ENCODE results near the gene FLYWCH1.
"Not testable (repeated sequence)": the region's sequence is repeated elsewhere in the genome, so short reads cannot be mapped to it uniquely, and the experiment has no call there.

The FLYWCH1 gene

GRCh38 chr16:2929693-2930092, 18.0 kb downstream of the FLYWCH1 start:
- H3K27ac ChIP-seq: no peak overlapping the region
- TF ChIP-seq, protein P1, sequence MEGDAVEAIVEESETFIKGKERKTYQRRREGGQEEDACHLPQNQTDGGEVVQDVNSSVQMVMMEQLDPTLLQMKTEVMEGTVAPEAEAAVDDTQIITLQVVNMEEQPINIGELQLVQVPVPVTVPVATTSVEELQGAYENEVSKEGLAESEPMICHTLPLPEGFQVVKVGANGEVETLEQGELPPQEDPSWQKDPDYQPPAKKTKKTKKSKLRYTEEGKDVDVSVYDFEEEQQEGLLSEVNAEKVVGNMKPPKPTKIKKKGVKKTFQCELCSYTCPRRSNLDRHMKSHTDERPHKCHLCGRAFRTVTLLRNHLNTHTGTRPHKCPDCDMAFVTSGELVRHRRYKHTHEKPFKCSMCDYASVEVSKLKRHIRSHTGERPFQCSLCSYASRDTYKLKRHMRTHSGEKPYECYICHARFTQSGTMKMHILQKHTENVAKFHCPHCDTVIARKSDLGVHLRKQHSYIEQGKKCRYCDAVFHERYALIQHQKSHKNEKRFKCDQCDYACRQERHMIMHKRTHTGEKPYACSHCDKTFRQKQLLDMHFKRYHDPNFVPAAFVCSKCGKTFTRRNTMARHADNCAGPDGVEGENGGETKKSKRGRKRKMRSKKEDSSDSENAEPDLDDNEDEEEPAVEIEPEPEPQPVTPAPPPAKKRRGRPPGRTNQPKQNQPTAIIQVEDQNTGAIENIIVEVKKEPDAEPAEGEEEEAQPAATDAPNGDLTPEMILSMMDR (conservative IDR thresholded peaks at IDR 0.05): no peak

GRCh38 chr16:2930236-2930635, 18.5 kb downstream of the FLYWCH1 start:
- TF ChIP-seq, protein P1 (conservative IDR thresholded peaks at IDR 0.05): no peak
- no peak overlapping the region for H3K27ac ChIP-seq

DNA sequence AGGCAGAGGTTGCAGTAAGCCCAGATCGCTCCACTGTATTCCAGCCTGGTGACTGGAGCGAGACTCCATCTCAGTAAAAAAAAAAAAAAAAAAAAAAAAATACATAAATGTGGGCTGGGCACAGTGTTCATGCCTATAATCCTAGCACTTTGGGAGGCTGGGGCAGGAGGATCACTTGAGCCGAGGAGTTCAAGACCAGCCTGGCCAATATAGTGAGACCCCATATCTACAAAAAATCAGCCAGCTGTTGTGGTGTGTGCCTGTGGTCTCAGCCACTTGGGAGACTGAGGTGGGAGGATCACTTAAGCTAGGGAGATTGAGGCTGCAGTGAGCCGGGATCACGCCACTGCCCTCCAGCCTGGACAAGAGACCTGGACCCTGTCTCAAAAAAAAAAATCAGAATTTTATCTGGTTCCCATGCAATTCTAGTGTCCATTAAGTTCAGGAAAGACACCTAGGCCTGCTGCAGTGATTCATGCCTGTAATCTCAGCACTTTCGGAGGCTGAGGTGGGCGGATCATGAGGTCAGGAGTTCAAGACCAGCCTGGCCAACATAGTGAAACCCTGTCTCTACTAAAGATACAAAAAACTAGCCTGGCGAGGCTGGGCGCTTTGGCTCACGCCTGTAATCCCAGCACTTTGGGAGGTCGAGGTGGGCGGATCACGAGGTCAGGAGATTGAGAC, 19.6 kb downstream of the FLYWCH1 start:
- H3K27ac ChIP-seq: not testable (repeated sequence)

DNA sequence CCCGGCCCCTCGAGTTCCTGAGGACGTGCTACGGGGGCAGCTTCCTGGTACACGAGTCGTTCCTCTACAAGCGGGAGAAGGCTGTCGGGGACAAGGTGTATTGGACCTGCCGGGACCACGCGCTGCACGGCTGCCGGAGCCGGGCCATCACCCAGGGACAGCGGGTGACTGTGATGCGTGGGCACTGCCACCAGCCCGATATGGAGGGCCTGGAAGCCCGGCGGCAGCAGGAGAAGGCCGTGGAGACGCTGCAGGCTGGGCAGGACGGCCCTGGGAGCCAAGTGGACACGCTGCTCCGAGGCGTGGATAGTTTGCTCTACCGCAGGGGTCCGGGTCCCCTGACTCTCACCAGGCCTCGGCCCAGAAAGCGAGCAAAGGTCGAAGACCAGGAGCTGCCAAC, 21.4 kb downstream of the FLYWCH1 start:
- TF ChIP-seq, protein P1 (conservative IDR thresholded peaks at IDR 0.05): no peak
- H3K27ac ChIP-seq: no peak overlapping the region

DNA sequence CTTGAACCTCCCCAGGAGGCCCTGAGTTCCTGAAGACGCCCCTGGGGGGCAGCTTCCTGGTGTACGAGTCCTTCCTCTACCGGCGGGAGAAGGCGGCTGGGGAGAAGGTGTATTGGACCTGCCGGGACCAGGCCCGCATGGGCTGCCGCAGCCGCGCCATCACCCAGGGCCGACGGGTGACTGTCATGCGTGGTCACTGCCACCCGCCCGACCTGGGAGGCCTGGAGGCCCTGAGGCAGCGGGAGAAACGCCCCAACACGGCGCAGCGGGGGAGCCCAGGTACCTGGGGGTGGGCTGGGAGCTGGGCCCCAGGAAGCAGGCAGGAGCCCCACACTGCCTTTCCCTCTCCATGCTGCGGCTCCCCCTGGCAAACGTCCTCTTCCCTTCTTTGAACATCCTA, 22.0 kb downstream of the FLYWCH1 start:
- H3K27ac ChIP-seq: no peak overlapping the region
- TF ChIP-seq, protein P1 (conservative IDR thresholded peaks at IDR 0.05): no peak

DNA sequence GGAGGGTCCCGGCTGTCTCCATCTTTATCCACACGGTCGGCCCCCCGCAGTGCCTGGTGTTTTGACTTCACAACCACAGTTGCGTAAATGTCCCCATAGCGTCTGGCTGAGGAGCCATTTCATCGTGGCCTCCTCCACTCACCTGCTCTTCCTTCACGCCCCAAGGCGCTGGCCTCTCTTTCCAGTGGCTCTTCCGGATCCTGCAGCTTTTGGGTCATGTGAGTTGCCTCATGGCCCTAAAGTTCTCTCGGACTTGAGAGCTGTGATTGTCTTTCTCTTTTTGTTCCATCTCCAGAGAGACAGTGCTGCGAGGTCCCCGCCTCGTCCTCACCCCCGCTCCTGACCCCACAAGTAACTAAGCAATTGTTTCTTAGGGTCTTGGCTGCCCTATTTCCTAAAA, 22.7 kb downstream of the FLYWCH1 start:
- H3K27ac ChIP-seq: no peak overlapping the region
- TF ChIP-seq, protein P1 (conservative IDR thresholded peaks at IDR 0.05): no peak

DNA sequence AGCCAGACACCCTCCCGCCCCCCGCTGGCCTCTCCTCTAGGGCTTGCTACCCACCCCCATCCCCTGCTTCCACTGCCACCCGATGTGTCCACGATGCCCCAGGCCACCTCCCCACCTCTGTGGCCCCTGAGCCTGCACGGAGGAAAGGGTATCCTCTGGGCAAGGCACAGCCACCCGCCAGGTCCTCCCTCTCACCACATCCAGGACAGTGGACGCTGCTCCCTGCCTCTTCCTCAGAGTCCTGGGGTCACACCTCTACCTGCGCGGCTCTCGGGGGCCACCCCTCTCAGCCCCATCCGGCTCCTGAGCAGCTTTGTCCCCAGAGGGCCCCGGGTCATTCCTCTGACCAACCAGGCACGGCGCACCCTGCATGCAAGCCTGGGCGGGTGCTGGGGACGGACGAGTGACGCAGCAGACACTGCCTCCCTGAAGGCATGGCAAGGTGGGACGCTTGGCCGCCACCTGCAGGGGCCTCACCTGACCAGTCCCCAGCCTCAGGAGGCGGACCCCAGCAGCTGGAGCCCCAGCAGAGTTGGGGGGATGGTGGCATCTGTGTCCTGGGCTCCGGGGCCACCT, 24.8 kb downstream of the FLYWCH1 start:
- no peak overlapping the region for H3K27ac ChIP-seq

GRCh38 chr16:2937170-2937569, 25.4 kb downstream of the FLYWCH1 start:
- TF ChIP-seq, protein P1 (conservative IDR thresholded peaks at IDR 0.05): no peak
- H3K27ac ChIP-seq: no peak overlapping the region

More for the DNA sequence above, 24.8 kb downstream of the FLYWCH1 start:
- TF ChIP-seq, protein P1 (conservative IDR thresholded peaks at IDR 0.05): no peak

Data from VCaP (cell line).